Sigmoid colon (tissue), 4 donors: Measurements from ENCODE around the gene WBP1.

ENCODE experiments used
- EP300 ChIP-seq, 4 donors: sonication (generic); formaldehyde crosslinking; IDR thresholded peaks; one replicate each; pipeline ENCODE4 v1.6.1; 2017; ENCODE audit warnings: antibody characterized with exemption in 4 of 4
- POLR2AphosphoS5 ChIP-seq, 4 donors: sonication (generic); formaldehyde crosslinking; IDR thresholded peaks; one replicate each; pipeline ENCODE4 v1.6.1; 2017; ENCODE audit warnings: antibody characterized with exemption in 4 of 4

- no peak for TF ChIP-seq EP300 (IDR thresholded peaks at IDR 0.05)
- no peak for TF ChIP-seq POLR2AphosphoS5 (IDR thresholded peaks at IDR 0.05)
Observed at GRCh38 chr2:74427551-74427950, 30.7 kb upstream of the WBP1 start.
